GM19099 (cell line): ENCODE results near the gene SYNDIG1.

ENCODE experiments used
- POLR2A ChIP-seq: IDR thresholded peaks from 3 replicates; pipeline ENCODE4 v1.6.1; 2011; ENCODE audit warnings: low read depth; ENCODE audit not compliant: insufficient read length; ENCODE audit errors: extremely low read depth

SYNDIG1 gene

DNA sequence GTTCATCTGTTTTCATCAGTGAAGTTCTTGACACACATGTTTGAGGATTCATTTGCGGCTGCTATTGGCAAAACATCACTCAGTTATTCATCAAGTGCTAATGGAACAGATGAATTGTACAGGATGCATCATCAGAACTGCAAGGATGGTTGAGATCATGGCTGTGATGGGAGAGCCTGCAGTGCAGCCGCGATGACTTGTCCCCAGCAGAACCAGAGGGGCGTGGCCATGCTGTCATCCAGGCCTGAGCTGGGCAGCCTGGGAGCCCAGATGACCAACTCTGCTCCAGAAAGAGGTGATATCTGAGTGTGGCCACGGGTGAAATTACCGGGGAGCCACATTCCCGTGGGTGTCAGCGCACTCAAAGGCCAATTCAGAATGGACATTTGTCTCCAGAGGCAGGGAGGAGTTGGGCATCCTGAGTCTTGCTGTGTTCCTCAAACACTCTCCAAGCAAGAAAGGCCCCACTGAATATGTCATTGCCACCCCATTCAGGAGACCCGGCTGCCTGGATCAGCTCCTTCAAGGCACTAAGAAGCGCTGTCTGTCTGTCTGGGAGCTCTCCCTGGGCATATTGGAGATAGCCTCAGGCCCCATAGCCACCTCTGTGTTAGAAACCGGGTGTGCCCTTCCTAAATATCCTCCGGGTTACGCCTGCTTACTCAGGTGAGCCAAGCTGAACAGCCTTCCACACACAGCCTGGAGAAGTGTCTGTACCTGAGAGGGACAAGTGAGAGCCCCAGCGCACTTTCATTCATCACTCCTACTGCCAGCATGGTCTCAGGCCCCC is 66.7 kb downstream of the SYNDIG1 start:
- no peak for TF ChIP-seq POLR2A

DNA sequence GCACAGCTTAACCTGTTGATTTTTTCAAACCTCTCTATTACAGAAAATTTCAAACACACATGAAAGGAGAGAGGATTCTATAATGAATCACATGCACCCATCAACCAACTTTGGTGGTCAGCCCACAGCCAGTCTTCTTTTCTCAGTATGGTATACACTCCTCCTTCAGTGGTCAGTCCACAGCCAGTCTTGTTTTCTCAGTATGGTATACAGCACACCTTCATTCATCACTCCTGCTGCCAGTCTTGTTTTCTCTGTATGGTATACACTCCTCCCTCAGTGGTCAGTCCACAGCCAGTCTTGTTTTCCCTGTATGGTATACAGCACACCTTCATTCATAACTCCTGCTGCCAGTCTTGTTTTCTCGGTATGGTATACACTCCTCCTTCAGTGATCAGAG is 67.8 kb downstream of the SYNDIG1 start:
- no peak for TF ChIP-seq POLR2A

DNA sequence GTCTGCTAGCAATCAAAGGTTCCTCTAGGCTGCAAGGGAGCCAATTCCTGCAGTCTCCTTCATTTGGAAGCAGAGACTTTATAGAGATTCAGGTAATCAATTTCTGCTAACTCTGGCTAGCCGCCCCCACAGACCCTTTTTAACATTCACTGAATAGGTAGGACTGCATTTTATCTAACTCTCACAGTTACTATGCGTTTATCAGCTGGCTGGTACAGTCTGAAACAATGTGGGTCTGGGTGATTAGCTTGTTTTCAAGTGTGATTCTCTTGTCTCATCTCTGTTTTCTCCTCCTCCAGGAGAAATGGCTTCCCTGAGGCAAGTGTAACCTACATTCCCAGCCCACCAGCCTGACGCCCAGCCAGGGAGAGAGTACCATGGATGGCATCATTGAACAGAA is 73.3 kb downstream of the SYNDIG1 start:
- no peak for TF ChIP-seq POLR2A

DNA sequence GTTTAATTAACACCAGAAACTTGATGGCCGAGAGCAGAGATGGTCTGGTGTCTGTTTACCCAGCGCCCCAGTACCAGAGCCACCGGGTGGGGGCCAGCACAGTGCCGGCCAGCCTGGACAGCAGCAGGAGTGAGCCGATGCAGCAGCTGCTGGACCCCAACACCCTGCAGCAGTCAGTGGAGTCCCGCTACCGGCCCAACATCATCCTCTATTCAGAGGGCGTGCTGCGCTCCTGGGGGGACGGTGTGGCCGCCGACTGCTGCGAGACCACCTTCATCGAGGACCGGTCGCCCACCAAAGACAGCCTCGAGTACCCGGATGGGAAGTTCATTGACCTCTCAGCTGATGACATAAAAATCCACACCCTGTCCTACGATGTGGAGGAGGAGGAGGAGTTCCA is 73.7 kb downstream of the SYNDIG1 start:
- no peak for TF ChIP-seq POLR2A

DNA sequence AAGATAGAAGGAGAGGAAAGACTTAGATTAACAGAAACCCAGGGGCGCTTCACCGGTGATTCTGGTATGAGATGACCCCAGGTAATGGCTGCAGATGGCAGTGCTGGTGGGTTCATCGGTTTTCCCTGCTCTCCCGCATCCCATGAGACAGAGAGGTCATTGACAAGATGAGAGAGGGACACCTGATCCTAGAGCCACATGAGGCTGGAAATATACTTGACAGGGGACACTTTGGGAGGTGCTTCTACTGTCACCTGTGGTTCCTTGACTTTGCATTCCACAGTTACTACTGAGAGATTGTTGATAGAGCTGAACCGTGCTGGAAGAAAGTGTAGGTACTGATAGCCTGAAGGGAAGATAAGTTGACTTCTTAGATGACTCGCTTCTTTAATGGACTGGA is 74.3 kb downstream of the SYNDIG1 start:
- TF ChIP-seq POLR2A = no peak

DNA sequence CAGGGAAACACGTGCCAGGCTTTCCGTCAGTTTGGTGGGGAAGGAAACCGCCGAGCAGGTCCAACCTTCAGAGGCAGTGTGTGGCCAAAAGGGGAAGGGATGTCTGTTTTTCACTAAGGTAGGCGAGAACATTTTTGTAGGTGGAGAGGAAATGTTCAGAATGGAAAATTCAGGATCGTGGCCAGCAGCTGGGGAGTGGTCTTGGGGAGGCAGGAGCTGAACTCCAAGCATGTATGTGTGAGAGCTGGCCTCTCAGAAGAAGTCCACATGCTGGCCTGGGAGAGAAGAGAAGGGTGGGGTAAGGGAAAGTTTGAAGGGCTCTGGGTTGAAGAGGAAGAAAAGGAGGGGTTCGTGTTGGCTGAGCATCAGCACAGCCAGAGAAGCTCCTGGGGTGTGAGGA is 74.9 kb downstream of the SYNDIG1 start:
- TF ChIP-seq POLR2A = no peak

DNA sequence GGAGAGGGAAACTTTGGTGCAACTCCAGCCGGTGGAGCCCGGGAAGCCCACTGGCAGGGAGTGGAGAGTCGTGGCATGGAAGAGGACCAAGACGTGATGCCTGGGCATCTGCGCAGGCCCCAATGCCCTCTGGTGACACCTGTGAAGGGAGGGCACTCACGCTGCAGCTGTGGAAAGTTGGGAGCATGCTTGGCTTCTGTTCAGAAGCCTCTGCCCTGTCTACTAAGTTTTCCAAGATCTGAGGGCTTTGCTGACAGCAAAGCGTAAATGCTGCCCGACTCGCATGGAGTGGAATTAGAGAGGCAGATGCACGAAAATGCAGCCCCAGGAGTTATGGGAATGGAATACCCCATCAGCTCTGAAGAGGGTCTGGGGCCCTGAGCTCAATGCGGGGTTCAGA is 75.7 kb downstream of the SYNDIG1 start:
- TF ChIP-seq POLR2A = no peak

DNA sequence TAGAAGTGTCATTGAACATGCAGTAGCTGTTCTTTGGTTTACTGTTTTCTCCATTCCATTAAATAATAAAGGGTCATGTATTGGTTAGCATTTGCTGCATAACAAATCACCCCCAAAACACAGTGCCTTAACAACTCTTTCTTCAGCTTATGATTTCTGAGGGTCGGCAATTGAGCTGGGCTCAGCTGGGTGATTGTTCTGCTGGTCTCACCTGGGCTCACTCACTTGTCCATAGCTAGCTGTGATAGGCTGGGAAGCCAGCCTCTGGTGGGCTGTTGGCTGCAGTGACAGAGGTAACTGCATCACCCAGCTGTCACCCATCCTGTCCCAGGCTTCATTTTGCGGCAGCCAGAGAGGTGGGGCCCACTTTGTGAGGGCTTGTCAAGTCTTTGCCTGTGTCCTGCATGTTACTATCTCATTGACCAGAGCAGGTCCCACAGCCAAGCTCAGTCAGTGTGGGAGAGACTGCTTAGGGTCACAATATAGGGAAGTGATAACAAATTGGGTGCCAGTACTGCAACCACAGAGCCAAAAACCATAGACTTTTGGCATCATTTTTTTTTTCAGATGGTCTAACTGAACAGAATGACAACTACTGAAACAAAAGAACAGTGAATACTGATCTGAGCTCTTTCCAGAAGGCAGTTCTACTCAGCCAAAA is 76.9 kb downstream of the SYNDIG1 start:
- TF ChIP-seq POLR2A = no peak

DNA sequence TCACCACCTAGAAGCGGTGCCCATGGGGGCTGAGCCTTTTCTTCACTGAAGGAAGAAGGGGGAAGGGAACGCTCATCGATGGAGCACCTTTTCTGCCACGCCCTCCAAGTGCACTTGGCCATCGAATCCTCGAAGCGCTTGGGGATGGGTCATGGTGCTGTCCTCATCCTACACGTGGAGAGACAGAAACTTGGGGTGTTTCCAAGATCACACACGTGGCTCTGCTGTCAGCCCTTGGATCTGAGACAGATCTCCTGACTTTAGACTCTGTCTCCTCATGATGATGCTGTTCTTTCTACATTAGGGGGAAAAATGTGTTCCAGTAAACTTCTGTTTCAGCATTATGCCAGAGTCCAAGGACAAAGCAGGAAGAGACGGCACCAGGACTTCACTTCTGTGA is 78.5 kb downstream of the SYNDIG1 start:
- no peak for TF ChIP-seq POLR2A

DNA sequence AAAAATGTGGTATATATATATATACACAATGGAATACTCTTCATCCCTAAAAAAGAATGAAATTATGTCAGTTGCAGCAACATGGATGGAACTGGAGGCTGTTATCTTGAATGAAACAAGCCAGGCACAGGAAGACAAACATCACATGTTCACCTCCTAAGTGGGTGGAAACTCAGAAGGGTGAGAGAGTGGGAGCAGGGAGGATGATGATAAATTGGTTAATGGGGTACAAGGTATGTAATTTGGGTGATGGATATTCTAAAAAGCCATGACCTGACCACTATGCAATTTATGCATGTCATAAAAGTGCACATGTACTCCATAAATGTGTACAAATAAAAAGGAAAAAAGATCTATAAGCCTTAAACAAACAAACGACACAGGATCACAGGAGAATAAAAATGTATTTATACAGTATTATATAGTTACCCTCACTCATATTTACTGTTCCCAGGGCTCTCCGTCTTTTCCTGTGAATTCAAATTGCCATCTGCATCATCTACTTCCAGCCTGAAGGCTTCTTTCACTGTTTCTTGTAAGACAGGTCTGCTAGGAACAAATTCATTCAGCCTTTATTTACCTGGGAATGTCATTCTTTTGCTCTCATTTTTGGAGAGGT is 89.8 kb downstream of the SYNDIG1 start:
- TF ChIP-seq POLR2A = no peak

DNA sequence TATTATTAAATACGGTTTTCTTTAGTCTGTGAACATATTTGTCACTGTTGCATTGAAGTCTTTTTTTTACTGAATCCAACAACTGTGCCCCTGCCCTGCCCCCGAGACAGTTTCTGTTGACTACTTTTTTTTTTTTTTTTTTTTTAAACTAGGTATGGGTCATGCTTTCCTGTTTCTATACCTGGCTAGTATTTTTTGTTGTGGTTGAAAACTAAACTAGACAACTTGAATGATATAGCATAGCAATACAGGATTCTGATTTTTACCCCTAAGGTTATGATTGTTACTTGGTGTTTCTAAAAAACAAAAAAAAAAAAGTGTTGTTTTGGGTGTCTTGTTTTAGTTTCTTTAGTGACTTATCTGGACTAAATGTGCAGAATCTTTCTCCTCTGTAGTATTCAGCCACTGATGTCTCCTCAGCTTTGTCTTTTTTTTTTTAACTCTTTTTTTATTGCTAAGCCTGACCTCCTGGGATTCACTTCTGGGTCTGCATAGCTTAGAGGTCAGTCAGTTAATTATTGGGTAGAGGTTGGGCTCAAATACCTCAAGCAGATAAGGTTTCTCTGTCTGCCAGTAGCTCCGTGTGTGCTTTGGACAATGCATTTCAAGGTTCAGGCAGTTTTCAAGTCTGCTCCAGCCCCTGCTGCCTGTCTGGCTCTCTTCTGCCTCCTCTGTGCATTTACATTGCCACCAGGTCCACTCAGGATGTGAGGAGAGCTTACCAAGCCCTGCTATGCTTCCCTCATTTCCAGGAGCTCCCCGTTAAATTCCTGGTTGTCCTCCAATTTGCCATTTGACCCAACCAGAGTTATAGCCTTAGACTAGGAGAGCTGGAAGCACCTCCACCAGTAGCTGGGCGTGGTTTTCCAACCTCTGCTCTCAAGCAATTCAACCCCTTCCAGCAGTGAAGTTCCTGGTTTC is 91.4 kb downstream of the SYNDIG1 start:
- TF ChIP-seq POLR2A = no peak

DNA sequence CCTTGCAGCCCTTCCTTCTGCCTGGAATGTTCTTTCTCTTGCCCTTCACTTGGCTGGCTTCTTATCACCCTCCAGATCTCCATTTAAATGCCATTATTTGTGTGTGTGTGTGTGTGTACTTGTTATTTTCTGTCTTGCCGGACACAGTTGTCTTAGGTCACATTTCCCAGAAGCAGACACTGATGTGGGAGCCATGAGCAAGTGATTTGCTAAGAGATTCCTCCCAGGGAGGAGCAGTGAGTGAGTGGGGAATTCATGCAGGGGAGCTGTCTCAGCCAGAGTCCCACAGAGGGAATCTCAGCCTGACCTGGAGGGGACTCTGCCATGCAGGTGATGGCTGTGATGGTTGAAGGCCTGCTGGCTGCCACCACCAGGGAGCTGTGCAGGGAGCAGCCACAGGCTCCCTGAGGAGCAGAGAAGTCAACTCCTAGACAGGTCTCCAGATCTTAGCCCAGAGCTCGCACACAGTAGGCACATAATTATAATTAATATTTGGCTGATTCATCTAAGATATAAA is 96.5 kb downstream of the SYNDIG1 start:
- TF ChIP-seq POLR2A = no peak

DNA sequence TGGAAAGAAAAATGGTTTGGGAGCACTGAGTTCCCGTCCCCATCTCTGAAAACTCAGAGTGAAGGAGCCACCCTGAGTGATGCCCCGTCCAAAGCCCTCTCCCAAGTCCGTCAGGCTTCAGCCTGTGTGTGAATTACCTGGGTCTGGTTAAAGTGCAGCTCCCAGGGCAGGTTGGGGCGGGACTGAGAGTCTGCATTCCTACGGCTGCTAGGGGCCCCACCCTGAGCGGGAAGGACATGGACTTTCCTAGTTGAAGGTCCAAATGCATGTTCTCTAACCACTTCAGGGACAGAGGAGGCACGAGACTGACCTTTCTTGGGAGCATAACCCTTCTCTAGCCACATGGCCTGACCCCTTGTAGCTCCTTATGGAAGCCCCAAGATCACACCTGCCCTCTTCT is 97.2 kb downstream of the SYNDIG1 start:
- no peak for TF ChIP-seq POLR2A

DNA sequence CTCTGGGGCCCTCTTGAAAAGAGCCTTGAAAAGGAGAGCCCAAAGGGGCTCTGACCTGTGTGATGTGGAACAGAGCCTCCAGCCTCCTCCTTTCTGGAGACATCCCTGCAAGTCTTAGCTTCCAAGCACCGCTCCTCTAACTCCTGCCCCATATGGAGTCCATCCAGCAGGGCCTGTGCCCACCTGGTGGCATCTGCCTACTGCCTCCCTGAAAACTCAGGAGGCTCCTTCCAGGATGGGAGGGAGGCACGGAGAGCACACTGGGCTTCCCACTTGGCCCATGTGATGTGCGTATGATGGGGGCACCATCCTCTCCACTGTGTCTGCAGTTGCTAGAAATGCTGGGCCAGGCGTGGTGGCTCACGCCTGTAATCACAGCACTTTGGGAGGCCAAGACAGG is 98.1 kb downstream of the SYNDIG1 start:
- TF ChIP-seq POLR2A = no peak

DNA sequence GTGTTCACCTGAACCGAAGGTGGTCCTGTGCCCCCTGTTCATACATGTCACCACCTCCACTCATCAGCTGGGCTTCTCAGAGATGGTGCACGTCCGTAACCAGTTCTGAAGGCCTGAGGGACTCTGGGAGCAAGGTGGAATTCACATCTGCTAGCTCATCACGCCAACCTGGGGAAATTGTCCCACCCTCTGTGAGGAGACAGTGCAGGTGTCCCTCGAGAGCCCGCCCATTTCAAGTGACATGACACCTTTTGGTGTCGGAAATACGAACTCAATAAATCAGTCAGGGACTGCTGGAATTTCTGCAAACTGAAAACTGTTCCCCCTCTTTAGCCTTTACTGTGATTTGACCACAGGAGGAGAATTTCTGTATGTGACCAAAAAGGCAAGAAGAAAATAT is 99.4 kb downstream of the SYNDIG1 start:
- TF ChIP-seq POLR2A = no peak

DNA sequence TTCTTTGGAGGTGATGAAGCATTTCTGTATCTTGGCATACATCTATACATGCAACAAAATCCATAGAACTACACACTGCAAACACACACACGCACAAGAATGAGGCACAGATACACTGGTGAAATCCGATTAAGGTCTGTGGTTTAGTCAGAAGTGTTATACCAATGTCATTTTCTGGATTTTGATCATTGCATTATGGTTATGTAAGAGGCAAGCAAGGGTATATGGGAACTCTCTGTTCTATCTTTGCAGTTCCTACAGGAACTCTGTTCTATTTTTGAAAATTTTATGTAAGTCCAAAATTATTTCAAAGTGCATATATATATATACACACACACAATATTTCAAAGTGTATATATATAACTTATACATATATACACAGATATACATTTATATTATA is 101.7 kb downstream of the SYNDIG1 start:
- no peak for TF ChIP-seq POLR2A

DNA sequence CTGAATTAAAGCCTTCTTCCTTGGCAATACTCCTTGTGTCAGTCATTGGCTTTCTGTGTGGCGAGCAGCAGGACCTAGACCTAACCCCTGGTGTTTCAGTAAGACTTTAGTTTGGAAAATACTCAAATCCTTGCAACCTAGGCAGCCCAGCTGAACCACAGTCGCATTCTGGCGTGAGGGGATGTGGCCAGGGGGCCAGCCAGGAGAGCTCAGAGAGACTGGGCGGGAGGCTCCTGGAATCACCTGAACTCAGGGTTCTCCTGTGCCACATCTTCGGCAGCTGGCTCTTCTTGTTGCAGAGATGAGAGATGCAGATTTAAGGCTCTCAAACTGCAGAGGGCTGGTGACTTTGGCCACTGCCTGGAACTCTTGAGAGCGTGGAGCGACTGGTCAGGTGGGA is 102.7 kb downstream of the SYNDIG1 start:
- no peak for TF ChIP-seq POLR2A
